AG04450 (cell line): Measurements from ENCODE around the gene CFAP46. TPM values are rescaled to one million over a fixed set of nuclear protein-coding genes. Genes with fewer than 3 reads are reported as not detected.

Experiments used
- CTCF ChIA-PET: fragments of 300-600, 350-600 bp; formaldehyde crosslinking; extraction: SDS; loops from one replicate; lab custom pipeline; 2022; ENCODE audit warnings: antibody characterized with exemption, inconsistent platforms; lab: Charles Lee
- POLR2A ChIA-PET: fragments of 350-600 bp; formaldehyde crosslinking; extraction: SDS; loops from one replicate; lab custom pipeline; 2021; ENCODE audit warnings: antibody characterized with exemption, inconsistent platforms; lab: Yijun Ruan, JAX
- DNase-seq: peaks from one replicate; pipeline ENCODE4 v3.0.0-alpha.2; 2011; ENCODE audit warnings: low read depth, low spot score
- H3K27ac ChIP-seq: one replicate; pipeline ENCODE4 v1.5.1; 2012; ENCODE audit warnings: low read depth, low read length, control low read depth
- H3K27me3 ChIP-seq: one replicate; pipeline ENCODE4 v1.6.0; 2012; ENCODE audit warnings: low read length; ENCODE audit not compliant: control insufficient read depth, insufficient read depth
- H3K4me3 ChIP-seq: 2 replicates; pipeline ENCODE4 v1.5.1; 2011; ENCODE audit warnings: mild to moderate bottlenecking, low read depth, low read length, control low read depth
- H3K9me3 ChIP-seq: 2 replicates; pipeline ENCODE4 v1.5.1; 2012; ENCODE audit warnings: low read length; ENCODE audit not compliant: control insufficient read depth, insufficient read depth
- CTCF ChIP-seq: IDR thresholded peaks from 2 replicates; pipeline ENCODE4 v1.5.1; 2011; ENCODE audit warnings: low read depth, low read length, control low read depth, inconsistent platforms
- polyA plus RNA-seq: library from polyadenylated mRNA; depleted of rRNA; stranded (reverse); fragments of >200 nt; gene quantifications from 2 replicates; pipeline ENCODE4 v1.2.3, GENCODE V29; 2011; rRNA removed

The CFAP46 gene
- polyA plus RNA-seq, 1 experiment: 2.7 TPM

- TF ChIP-seq CTCF: no peak
- Histone ChIP-seq H3K27me3 (no peaks in the 10 kb centered on the region), H3K4me3 (no peak overlapping the region), H3K27ac (no peak overlapping the region), H3K9me3 (peaks cover 19% of the 10 kb centered on the region)
- ChIA-PET POLR2A (no interaction called here), CTCF (no interaction called here)
- no peak for DNase-seq
These were observed 180.1 kb downstream of the CFAP46 start for GRCh38 chr10:132762267-132762666.

GRCh38 chr10:132761395-132762060 is 180.8 kb downstream of the CFAP46 start:
- Histone ChIP-seq H3K9me3 (peaks cover 21% of the 10 kb centered on the region), H3K27me3 (no peaks in the 10 kb centered on the region), H3K27ac (no peak overlapping the region), H3K4me3 (no peak overlapping the region)
- DNase-seq: no peak
- TF ChIP-seq CTCF: no peak
- POLR2A ChIA-PET: no interaction called here
- CTCF ChIA-PET: no interaction called here

- ChIA-PET CTCF (no interaction called here), POLR2A (no interaction called here)
- Histone ChIP-seq H3K27ac (no peak overlapping the region), H3K27me3 (no peaks in the 10 kb centered on the region), H3K4me3 (no peak overlapping the region), H3K9me3 (peaks cover 33% of the 10 kb centered on the region)
- DNase-seq: no peak
- TF ChIP-seq CTCF: no peak
These were observed 183.5 kb downstream of the CFAP46 start for GRCh38 chr10:132758865-132759264.

Other genes starting within 250 kb of the CFAP46 start
- gene NKX6-2, start 156.4 kb downstream of the CFAP46 start, polyA plus RNA-seq: not detected in 2 replicates
- not detected in 2 replicates for gene ADGRA1, start 145.4 kb upstream of the CFAP46 start, polyA plus RNA-seq
- gene KNDC1, start 217.6 kb upstream of the CFAP46 start, polyA plus RNA-seq: 0.46 and 0.56 TPM in 2 replicates